Loucy (cell line): ENCODE data around the gene EPB41.
"Not testable (repeated sequence)": the region's sequence is repeated elsewhere in the genome, so short reads cannot be mapped to it uniquely, and the experiment has no call there.

ENCODE experiments used
- H2AFZ ChIP-seq: fragments of 200-600 bp; sonication (generic); 2 replicates; pipeline ENCODE4 v1.6.0; 2016; ENCODE audit warnings: antibody characterized with exemption, mild to moderate bottlenecking, low read length, moderate library complexity
- H3F3A ChIP-seq: fragments of 200-600 bp; 2 replicates; pipeline ENCODE4 v1.6.0; 2016; ENCODE audit warnings: antibody characterized with exemption, low read depth, mild to moderate bottlenecking
- H3K27me3 ChIP-seq: fragments of 200-600 bp; sonication (generic); 2 replicates; pipeline ENCODE4 v1.6.1; 2014; ENCODE audit warnings: low read length, mild to moderate bottlenecking; ENCODE audit not compliant: insufficient read depth, poor library complexity, severe bottlenecking
- H3K36me3 ChIP-seq: fragments of 200-600 bp; sonication (generic); 2 replicates; pipeline ENCODE4 v1.6.1; 2016; ENCODE audit warnings: low read length; ENCODE audit not compliant: insufficient read depth
- H3K4me1 ChIP-seq: fragments of 200-600 bp; sonication (generic); 2 replicates; pipeline ENCODE4 v1.5.1; 2014; ENCODE audit warnings: low read length, mild to moderate bottlenecking; ENCODE audit not compliant: insufficient read depth, poor library complexity, severe bottlenecking
- H3K4me2 ChIP-seq: fragments of 200-600 bp; sonication (generic); 2 replicates; pipeline ENCODE4 v1.6.0; 2014; ENCODE audit warnings: antibody characterized with exemption, low read length, low read depth, mild to moderate bottlenecking; ENCODE audit not compliant: poor library complexity, severe bottlenecking
- H3K4me3 ChIP-seq: fragments of 200-600 bp; sonication (generic); 2 replicates; pipeline ENCODE4 v1.5.1; 2014; ENCODE audit warnings: low read length, mild to moderate bottlenecking, mixed read lengths; ENCODE audit not compliant: poor library complexity, severe bottlenecking
- H3K79me2 ChIP-seq: fragments of 200-600 bp; sonication (generic); 2 replicates; pipeline ENCODE4 v1.6.1; 2014; ENCODE audit warnings: low read length; ENCODE audit not compliant: insufficient read depth
- H3K9ac ChIP-seq: fragments of 200-600 bp; sonication (generic); 2 replicates; pipeline ENCODE4 v1.6.0; 2014; ENCODE audit warnings: mild to moderate bottlenecking, low read depth, low read length, moderate library complexity; ENCODE audit not compliant: poor library complexity, severe bottlenecking
- H3K9me2 ChIP-seq: fragments of 200-600 bp; sonication (generic); replicated peaks from 2 replicates; pipeline ENCODE4 v1.6.1; 2016; ENCODE audit warnings: low read depth, low read length, mixed read lengths
- H3K9me3 ChIP-seq: fragments of 200-600 bp; sonication (generic); 2 replicates; pipeline ENCODE4 v1.6.1; 2014; ENCODE audit warnings: mild to moderate bottlenecking, antibody characterized with exemption, low read length, low read depth; ENCODE audit not compliant: insufficient read depth
- H4K20me1 ChIP-seq: fragments of 200-600 bp; sonication (generic); 2 replicates; pipeline ENCODE4 v1.6.0; 2014; ENCODE audit warnings: antibody characterized with exemption, low read length, mild to moderate bottlenecking; ENCODE audit not compliant: insufficient read depth, poor library complexity, severe bottlenecking
- CTCF ChIP-seq: fragments of 200-600 bp; sonication (generic); conservative IDR thresholded peaks from 2 replicates; pipeline ENCODE4 v1.5.1; 2014; ENCODE audit warnings: mild to moderate bottlenecking, antibody characterized with exemption, low read length
- EZH2phosphoT487 ChIP-seq: fragments of 200-600 bp; IDR thresholded peaks from 2 replicates; pipeline ENCODE4 v1.6.1; 2018; ENCODE audit warnings: antibody characterized with exemption, mild to moderate bottlenecking, moderate library complexity, borderline replicate concordance

EPB41 gene

GRCh38 chr1:29148656-29149491, 234.5 kb downstream of the EPB41 start:
- Histone ChIP-seq H4K20me1 (peaks cover 5% of the 10 kb centered on the region), H3K27me3 (no peaks in the 10 kb centered on the region), H3K36me3 (peaks cover 80% of the 10 kb centered on the region), H2AFZ (no peak overlapping the region), H3K9me3 (no peaks in the 10 kb centered on the region), H3K9ac (no peak overlapping the region), H3F3A (0 out of 2 replicates have a peak, but pooled peaks cover 3% of the 10 kb centered on the region), H3K4me2 (no peak overlapping the region), H3K4me3 (no peak overlapping the region), H3K79me2 (0 out of 2 replicates have a peak, but pooled peaks cover 4% of the 10 kb centered on the region), H3K4me1 (no peaks in the 10 kb centered on the region), H3K9me2 (no peaks in the 10 kb centered on the region)
- TF ChIP-seq CTCF (no peak), EZH2phosphoT487 (no peak)

DNA sequence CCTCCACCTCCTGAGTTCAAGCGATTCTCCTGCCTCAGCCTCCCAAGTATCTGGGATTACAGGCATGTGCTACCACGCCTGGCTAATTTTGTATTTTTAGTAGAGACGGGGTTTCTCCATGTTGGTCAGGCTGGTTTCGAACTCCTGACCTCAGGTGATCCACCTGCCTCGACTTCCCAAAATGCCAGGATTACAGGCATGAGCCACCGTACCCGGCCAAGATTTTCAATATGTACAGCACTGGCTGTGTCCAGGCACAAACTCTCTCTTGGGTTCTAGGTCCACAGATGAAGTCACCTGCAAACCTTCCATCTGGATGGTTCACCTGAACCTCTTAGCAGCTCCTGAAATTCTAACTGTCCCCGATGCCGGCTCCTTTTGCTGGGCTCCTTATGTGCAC, 236.0 kb downstream of the EPB41 start:
- not testable (repeated sequence) for H3K9ac ChIP-seq, H3K9me2 ChIP-seq, H3K79me2 ChIP-seq, H3K27me3 ChIP-seq, H3F3A ChIP-seq, H4K20me1 ChIP-seq, H3K4me1 ChIP-seq, H2AFZ ChIP-seq, H3K4me2 ChIP-seq, H3K4me3 ChIP-seq, H3K9me3 ChIP-seq
- H3K36me3 ChIP-seq, result peaks cover 95% of the 10 kb centered on the region

DNA sequence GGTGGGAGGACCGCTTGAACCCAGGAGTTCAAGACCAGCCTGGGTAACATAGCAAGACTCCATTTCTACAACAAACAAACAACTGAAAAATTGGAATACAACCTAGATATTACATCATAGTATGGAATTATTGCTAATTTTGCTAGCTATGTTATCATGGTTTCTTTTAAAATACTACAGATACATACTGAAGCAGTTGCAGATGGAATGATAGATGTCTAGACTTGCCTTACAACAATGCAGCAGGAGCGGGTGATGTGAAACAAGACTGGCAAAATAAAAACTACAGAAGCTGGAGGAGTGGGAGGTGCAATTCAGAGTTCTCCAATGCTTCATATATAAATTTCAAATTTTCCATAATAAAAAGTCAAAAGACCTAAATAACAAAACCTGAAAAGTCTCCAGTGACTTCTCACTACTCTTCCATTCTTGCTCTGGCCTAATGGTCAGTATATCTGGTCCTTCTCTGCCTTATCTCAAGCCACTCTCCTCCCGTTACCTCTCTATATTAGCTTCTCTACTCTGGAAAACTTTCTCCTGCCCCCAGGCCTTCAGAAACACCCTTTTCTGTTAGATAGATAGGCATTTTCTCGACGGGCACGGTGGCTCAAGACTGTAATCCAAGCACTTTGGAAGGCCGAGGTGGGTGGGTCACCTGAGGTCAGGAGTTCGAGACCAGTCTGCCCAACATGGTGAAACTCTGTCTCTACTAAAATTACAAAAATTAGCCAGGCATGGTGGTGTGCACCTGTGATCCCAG, 237.9 kb downstream of the EPB41 start:
- Histone ChIP-seq H3F3A (no peaks in the 10 kb centered on the region), H3K9ac (no peak overlapping the region), H2AFZ (no peak overlapping the region), H3K27me3 (no peaks in the 10 kb centered on the region), H3K9me2 (no peaks in the 10 kb centered on the region), H3K36me3 (peaks cover 98% of the 10 kb centered on the region), H3K4me1 (no peaks in the 10 kb centered on the region), H4K20me1 (peaks cover 9% of the 10 kb centered on the region), H3K4me2 (no peak overlapping the region), H3K79me2 (peaks cover 16% of the 10 kb centered on the region; the same call in 1 of the 2 replicates), H3K9me3 (no peaks in the 10 kb centered on the region), H3K4me3 (no peak overlapping the region)
- TF ChIP-seq CTCF, result no peak
- TF ChIP-seq EZH2phosphoT487, result no peak
